ENCODE results near the gene POLD3.

POLD3 gene

GRCh38 chr11:74672332-74672955 is 80.1 kb downstream of the POLD3 start:
- no peak for DNase-seq (ENCODE audit: insufficient read length, low spot score)
- FAIRE-seq = no peak
- TF ChIP-seq CTCF (IDR thresholded peaks at IDR 0.05; ENCODE audit: insufficient read depth, missing control alignments) = no peak

GRCh38 chr11:74672956-74673692 is 80.7 kb downstream of the POLD3 start:
- DNase-seq (ENCODE audit: insufficient read length, low spot score) (no peak), FAIRE-seq (no peak)
- no peak for TF ChIP-seq CTCF (IDR thresholded peaks at IDR 0.05; ENCODE audit: insufficient read depth, missing control alignments)

- no peak for TF ChIP-seq CTCF (IDR thresholded peaks at IDR 0.05; ENCODE audit: insufficient read depth, missing control alignments)
- no peak for FAIRE-seq
- no peak for DNase-seq (ENCODE audit: insufficient read length, low spot score)
These were observed 81.4 kb downstream of the POLD3 start for GRCh38 chr11:74673693-74674360.

- peak; percentile 78 for DNase-seq (ENCODE audit: insufficient read length, low spot score)
- TF ChIP-seq CTCF (IDR thresholded peaks at IDR 0.05; ENCODE audit: insufficient read depth, missing control alignments) = no peak
These were observed 83.4 kb downstream of the POLD3 start for GRCh38 chr11:74675761-74676160.

GRCh38 chr11:74676596-74676995 is 84.2 kb downstream of the POLD3 start:
- DNase-seq (ENCODE audit: insufficient read length, low spot score) = no peak
- TF ChIP-seq CTCF (IDR thresholded peaks at IDR 0.05; ENCODE audit: insufficient read depth, missing control alignments) = no peak
- no peak for FAIRE-seq

More at GRCh38 chr11:74675761-74676160, 83.4 kb downstream of the POLD3 start:
- no peak for FAIRE-seq

- FAIRE-seq = no peak
- DNase-seq (ENCODE audit: insufficient read length, low spot score) = no peak
- no peak for TF ChIP-seq CTCF (IDR thresholded peaks at IDR 0.05; ENCODE audit: insufficient read depth, missing control alignments)
These were observed 84.7 kb downstream of the POLD3 start for GRCh38 chr11:74677131-74677530.
